Measurements from ENCODE around the gene HCRTR1.

DNA sequence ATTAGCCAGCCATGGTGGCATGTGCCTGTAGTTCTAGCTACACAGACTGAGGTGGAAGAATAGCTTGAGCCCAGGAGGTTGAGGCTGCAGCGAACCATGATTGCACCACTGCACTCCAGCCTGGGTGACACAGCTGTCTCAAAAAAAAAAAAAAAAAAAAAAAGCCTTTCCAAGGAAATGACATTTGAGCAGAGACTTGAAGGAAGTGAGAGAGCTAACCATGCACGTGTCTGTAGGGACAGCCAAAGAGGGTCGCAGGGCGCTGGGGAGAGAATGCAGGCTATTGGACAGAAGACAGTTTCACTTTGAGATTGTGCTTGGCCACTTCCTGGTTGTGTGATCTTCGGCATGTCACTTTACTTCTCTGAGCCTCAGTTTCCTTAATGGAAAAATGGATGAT, 6.8 kb downstream of the HCRTR1 start:
- no peak for TF ChIP-seq POLR2A (IDR thresholded peaks at IDR 0.05)
- TF ChIP-seq, protein P1, sequence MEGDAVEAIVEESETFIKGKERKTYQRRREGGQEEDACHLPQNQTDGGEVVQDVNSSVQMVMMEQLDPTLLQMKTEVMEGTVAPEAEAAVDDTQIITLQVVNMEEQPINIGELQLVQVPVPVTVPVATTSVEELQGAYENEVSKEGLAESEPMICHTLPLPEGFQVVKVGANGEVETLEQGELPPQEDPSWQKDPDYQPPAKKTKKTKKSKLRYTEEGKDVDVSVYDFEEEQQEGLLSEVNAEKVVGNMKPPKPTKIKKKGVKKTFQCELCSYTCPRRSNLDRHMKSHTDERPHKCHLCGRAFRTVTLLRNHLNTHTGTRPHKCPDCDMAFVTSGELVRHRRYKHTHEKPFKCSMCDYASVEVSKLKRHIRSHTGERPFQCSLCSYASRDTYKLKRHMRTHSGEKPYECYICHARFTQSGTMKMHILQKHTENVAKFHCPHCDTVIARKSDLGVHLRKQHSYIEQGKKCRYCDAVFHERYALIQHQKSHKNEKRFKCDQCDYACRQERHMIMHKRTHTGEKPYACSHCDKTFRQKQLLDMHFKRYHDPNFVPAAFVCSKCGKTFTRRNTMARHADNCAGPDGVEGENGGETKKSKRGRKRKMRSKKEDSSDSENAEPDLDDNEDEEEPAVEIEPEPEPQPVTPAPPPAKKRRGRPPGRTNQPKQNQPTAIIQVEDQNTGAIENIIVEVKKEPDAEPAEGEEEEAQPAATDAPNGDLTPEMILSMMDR (IDR thresholded peaks at IDR 0.05 in 4 of 5, conservative IDR thresholded peaks at IDR 0.05 in 1 of 5) = no peak
